Ascending aorta (tissue), 2 donors: ENCODE data around the gene CHKB. TPM values are rescaled to one million over a fixed set of nuclear protein-coding genes. Genes with fewer than 3 reads are reported as not detected.
A peak's percentile ranks its signal among the peaks of the same experiment; 100 is the strongest.

Experiments used
- DNase-seq, 2 donors: peaks; one replicate each; pipeline ENCODE4 v3.0.0-alpha.2; 2019; ENCODE audit warnings: low spot score in 2 of 2
- H3K27ac ChIP-seq, 2 donors: fragments of 200-600 bp; sonication (generic); one replicate each; pipeline ENCODE4 v1.5.1; 2016 to 2017; ENCODE audit warnings: mild to moderate bottlenecking in 1 of 2
- H3K27me3 ChIP-seq: fragments of 200-600 bp; sonication (generic); one replicate; pipeline ENCODE4 v1.5.1; 2017
- H3K36me3 ChIP-seq, 2 donors: fragments of 200-600 bp; sonication (generic); one replicate each; pipeline ENCODE4 v1.5.1; 2016
- H3K4me1 ChIP-seq, 2 donors: fragments of 200-600 bp; sonication (generic); one replicate each; pipeline ENCODE4 v1.5.1; 2016 to 2017; ENCODE audit warnings: mild to moderate bottlenecking in 1 of 2
- H3K4me3 ChIP-seq, 2 donors: fragments of 200-600 bp; sonication (generic); one replicate each; pipeline ENCODE4 v1.5.1; 2016 to 2017; ENCODE audit warnings: mild to moderate bottlenecking in 1 of 2
- H3K9me3 ChIP-seq, 2 donors: fragments of 200-600 bp; sonication (generic); one replicate each; pipeline ENCODE4 v1.5.1; 2016
- intact Hi-C: fragments of 100-400 bp; cut with DNase I; formaldehyde crosslinking; loops from one replicate; pipeline ENCODE4 v1.15.1; 2023
- total RNA-seq: library from RNA; depleted of rRNA; stranded (reverse); fragments of >200 nt; gene quantifications from one replicate; pipeline ENCODE4 v1.1.0, GENCODE V29; 2016
- TF ChIP-seq, protein P1 (sequence below), 3 experiments: fragments of 200-600 bp in 2 of 3; fragments of 450-650 bp in 1 of 3; sonication (generic) in 2 of 3; IDR thresholded peaks; one replicate each; pipeline ENCODE4 v1.5.1; 2016 to 2019; ENCODE audit warnings: antibody characterized with exemption in 3 of 3, mild to moderate bottlenecking in 1 of 3, moderate library complexity in 1 of 3

CHKB gene
- total RNA-seq, 1 donor from 2014 or later, result 82.4 TPM

DNA sequence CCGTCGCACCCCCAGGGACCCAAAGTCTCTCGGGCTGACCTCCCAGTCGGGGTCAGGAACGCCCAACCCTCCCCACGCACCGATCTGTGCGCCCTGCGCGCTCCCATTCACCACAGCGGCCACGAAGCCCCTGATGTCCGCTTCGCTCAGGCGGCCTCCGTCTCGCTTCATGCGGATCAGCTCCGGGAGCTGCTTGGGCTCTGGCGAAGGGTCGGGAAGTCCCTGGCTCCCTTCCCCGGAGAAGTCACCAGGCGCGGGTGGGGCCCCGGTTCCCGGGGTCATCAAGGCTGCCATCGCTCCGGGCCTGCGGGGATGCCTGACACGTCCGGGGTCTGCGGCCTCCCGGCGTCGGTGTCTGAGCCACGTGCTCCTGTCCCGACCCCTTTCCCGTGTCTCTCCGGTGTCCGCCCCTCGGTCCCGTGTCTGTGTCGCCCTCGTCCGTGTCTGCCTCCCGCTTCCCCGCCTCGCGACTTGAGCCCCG, 53.2 kb downstream of the CHKB start:
- H3K9me3 ChIP-seq, result no peaks in the 10 kb centered on the region
- no peaks in the 10 kb centered on the region for H3K36me3 ChIP-seq
- intact Hi-C loops, result loop anchor here (5.0 kb wide), 1 partner anchor 98 kb away; the partner anchor contains the start of gene ARSA
- H3K4me3 ChIP-seq, result peak overlapping the region; percentile 61 to 78
- TF ChIP-seq, protein P1, sequence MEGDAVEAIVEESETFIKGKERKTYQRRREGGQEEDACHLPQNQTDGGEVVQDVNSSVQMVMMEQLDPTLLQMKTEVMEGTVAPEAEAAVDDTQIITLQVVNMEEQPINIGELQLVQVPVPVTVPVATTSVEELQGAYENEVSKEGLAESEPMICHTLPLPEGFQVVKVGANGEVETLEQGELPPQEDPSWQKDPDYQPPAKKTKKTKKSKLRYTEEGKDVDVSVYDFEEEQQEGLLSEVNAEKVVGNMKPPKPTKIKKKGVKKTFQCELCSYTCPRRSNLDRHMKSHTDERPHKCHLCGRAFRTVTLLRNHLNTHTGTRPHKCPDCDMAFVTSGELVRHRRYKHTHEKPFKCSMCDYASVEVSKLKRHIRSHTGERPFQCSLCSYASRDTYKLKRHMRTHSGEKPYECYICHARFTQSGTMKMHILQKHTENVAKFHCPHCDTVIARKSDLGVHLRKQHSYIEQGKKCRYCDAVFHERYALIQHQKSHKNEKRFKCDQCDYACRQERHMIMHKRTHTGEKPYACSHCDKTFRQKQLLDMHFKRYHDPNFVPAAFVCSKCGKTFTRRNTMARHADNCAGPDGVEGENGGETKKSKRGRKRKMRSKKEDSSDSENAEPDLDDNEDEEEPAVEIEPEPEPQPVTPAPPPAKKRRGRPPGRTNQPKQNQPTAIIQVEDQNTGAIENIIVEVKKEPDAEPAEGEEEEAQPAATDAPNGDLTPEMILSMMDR (IDR thresholded peaks at IDR 0.05), result no peak
- peaks cover 11% of the 10 kb centered on the region for H3K27me3 ChIP-seq
- H3K4me1 ChIP-seq, result peaks cover 18 to 37% of the 10 kb centered on the region in 2 donors
- DNase-seq, result no peak
- peak overlapping the region; percentile 80 to 91 for H3K27ac ChIP-seq

Other genes with a start within 250 kb of the CHKB start
- 55.5 TPM for gene PPP6R2, start 239.5 kb downstream of the CHKB start, total RNA-seq
- gene SBF1, start 107.8 kb downstream of the CHKB start, total RNA-seq, result 98.8 TPM
- not detected for gene ADM2, start 101.3 kb downstream of the CHKB start, total RNA-seq
- not detected for gene MIOX, start 96.0 kb downstream of the CHKB start, total RNA-seq
- 119 TPM for gene LMF2, start 75.1 kb downstream of the CHKB start, total RNA-seq
- 41.7 TPM for gene NCAPH2, start 74.6 kb downstream of the CHKB start, total RNA-seq
- gene SCO2, start 57.3 kb downstream of the CHKB start, total RNA-seq, result not detected
- gene TYMP, start 52.8 kb downstream of the CHKB start, total RNA-seq, result 150 TPM
- not detected for gene KLHDC7B, start 37.0 kb downstream of the CHKB start, total RNA-seq
- gene SYCE3, start 19.9 kb downstream of the CHKB start, total RNA-seq, result not detected
- gene CPT1B, start 4.4 kb downstream of the CHKB start, total RNA-seq, result 0.43 TPM
- not detected for gene MAPK8IP2, start 17.9 kb upstream of the CHKB start, total RNA-seq
- gene ARSA, start 45.3 kb upstream of the CHKB start, total RNA-seq, result 111 TPM
- 128 TPM for gene SHANK3, start 90.0 kb upstream of the CHKB start, total RNA-seq
- gene ACR, start 155.4 kb upstream of the CHKB start, total RNA-seq, result not detected
- 6.2 TPM for gene RABL2B, start 200.8 kb upstream of the CHKB start, total RNA-seq